Tongue (tissue), 2 donors: ENCODE measurements around the gene ATP11C. TPM values are rescaled to one million over a fixed set of nuclear protein-coding genes. Genes with fewer than 3 reads are reported as not detected.
"Not testable (repeated sequence)": the region's sequence is repeated elsewhere in the genome, so short reads cannot be mapped to it uniquely, and the experiment has no call there.

Experiments used
- DNase-seq: peaks from one replicate; pipeline ENCODE4 v3.0.0-alpha.2; 2015
- total RNA-seq: library from RNA; depleted of rRNA; stranded (reverse); fragments of >200 nt; gene quantifications from one replicate; pipeline ENCODE4 v1.2.3, GENCODE V29; 2014

The ATP11C gene
- 29.7 TPM for total RNA-seq

GRCh38 chrX:139932901-139933796, at the start of gene ATP11C:
ATP11C (minus strand) TSS chrX:139933053; CDS start chrX:139932042, 1,011 bp downstream.
- DNase-seq, result peak; percentile 90

- no peak for DNase-seq
Measured at GRCh38 chrX:139974471-139974870, 41.6 kb upstream of the ATP11C start.

- no peak for DNase-seq
Measured at GRCh38 chrX:139972629-139973624, 40.1 kb upstream of the ATP11C start.

GRCh38 chrX:139972113-139972512, 39.3 kb upstream of the ATP11C start:
- DNase-seq, result no peak

- DNase-seq, result no peak
Measured at GRCh38 chrX:139971394-139971749, 38.5 kb upstream of the ATP11C start.

- DNase-seq, result no peak
Measured at GRCh38 chrX:139969286-139969685, 36.4 kb upstream of the ATP11C start.

GRCh38 chrX:139967750-139968149, 34.9 kb upstream of the ATP11C start:
- DNase-seq, result no peak

GRCh38 chrX:139967300-139967699, 34.4 kb upstream of the ATP11C start:
- no peak for DNase-seq

- DNase-seq, result not testable (repeated sequence)
Measured at GRCh38 chrX:139966159-139966558, 33.3 kb upstream of the ATP11C start.

- DNase-seq, result no peak
Measured at GRCh38 chrX:139965421-139965820, 32.6 kb upstream of the ATP11C start, which contains the start of gene CXorf66. CXorf66 (minus strand) TSS chrX:139965521; CDS start chrX:139965496, 25 bp downstream.

- not testable (repeated sequence) for DNase-seq
Measured at GRCh38 chrX:139961091-139961490, 28.2 kb upstream of the ATP11C start.

- no peak for DNase-seq
Measured at GRCh38 chrX:139949703-139950102, 16.9 kb upstream of the ATP11C start.

GRCh38 chrX:139945075-139945474, 12.2 kb upstream of the ATP11C start:
- DNase-seq, result no peak

GRCh38 chrX:139936259-139936658, 3.4 kb upstream of the ATP11C start:
- peak; percentile 7 for DNase-seq

GRCh38 chrX:139933904-139934303, 1.1 kb upstream of the ATP11C start:
- DNase-seq, result no peak

- DNase-seq, result peak; percentile 54
Measured at GRCh38 chrX:139932073-139932900, 566 bp downstream of the ATP11C start.

GRCh38 chrX:139931646-139932072, 1.2 kb downstream of the ATP11C start:
- no peak for DNase-seq

- peak; percentile 12 for DNase-seq
Measured at GRCh38 chrX:139930916-139931645, 1.8 kb downstream of the ATP11C start.

GRCh38 chrX:139930401-139930800, 2.5 kb downstream of the ATP11C start:
- DNase-seq, result no peak

- DNase-seq, result no peak
Measured at GRCh38 chrX:139929876-139930275, 3.0 kb downstream of the ATP11C start.

GRCh38 chrX:139924696-139925095, 8.2 kb downstream of the ATP11C start:
- DNase-seq, result peak; percentile 3
